Activated T-cell treated with anti-CD3 and anti-CD28 coated beads for 24 hours (primary cell): ENCODE data around the gene TNS4.

Experiments
- DNase-seq: peaks from one replicate; pipeline ENCODE4 v3.0.0-alpha.2; 2020; ENCODE audit warnings: low read depth

The TNS4 gene

DNA sequence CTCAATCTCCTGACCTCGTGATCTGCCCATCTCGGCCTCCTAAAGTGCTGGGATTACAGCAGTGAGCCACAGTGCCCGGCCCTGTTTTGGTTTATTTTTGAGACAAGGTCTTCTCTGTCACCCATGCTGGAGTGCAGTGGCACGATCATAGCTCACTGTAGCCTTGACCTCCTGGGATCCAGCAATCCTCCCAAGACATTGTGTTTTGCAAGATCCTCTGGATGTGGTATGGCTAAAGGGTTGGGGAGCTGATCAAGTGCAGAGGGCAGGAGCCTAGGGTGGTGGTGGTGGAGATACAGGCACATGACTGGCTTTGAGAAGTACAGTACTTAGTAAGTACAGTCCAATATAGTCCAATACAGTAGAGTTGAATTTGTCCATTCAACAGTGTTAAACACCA lies 16.6 kb upstream of the TNS4 start:
- DNase-seq, result no peak

DNA sequence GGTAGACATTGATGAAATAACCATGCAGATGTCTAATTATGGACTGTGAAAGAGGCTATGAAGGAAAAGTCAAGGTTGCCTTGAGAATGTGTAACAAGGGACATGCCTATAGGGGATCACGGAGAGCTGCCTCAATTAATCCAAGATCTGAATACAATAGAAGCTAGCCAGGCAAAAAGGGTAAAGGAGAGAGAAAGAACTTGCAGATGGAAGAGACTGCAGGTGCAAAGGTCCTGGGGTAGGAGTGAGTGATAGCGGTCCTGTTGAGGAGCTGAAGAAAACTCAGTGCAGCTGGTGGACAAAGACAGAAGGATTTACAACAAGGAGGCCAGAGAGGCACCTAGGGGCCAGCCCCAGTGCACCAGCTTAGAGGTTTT lies 15.9 kb upstream of the TNS4 start:
- no peak for DNase-seq

DNA sequence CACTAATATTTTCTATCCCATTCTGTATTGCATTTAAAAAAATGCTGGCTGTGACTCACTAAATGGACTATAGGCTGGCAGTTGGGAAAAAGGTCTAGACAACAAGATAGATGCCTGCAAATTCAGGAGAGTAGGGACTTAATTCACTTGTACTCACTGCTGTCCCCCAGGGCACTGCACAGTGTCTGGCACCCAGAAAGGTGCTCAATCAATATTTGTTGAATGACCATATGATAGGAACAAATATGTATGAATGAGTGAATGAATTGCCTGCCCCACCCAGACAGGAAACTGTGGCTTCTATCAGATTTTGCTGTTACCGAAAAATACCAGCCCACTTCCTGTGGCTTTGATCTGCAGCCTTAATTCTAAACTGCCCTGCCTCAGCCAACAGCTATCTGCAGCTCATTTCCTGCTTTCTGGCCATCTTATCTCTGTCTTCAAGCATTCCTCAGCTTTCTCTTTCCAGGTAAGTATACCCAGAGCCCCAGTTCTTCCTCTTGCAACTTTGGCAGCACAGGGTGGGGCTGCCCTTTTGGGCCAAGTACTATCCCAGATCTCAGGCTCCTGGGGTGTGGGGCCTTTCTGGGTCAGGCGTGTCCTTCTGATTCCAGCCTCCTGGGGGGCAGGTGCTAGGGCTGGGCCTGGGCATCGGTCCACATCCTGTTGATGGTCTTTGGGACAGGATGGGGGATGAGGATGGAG lies 15.3 kb upstream of the TNS4 start:
- peak; percentile 45 for DNase-seq

DNA sequence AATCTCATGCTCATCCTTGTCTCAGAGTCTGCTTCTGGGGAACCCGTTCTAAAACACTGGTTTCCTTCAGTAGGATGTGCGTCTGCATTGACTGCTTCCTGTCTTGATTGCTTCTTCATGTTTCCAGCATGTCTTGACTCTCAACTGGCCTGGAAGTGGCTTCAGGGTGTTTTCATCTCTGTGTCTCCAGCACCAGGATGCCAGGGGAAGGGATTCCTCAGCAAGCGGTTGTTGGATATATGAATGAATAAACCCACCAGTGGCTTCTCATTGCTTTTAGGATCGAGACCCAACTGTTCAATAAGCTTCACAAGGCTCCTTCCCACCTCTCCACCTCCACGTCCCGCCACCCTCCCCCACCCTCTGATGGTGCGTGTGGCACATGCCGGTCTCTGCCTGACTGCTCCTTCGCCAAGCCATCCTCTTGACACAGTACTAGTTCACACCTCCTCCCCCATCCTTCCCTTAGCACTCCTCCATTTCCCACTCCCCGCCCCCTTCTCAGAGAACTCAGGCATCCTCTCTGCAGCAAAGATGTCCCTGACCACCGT lies 14.1 kb upstream of the TNS4 start:
- no peak for DNase-seq

DNA sequence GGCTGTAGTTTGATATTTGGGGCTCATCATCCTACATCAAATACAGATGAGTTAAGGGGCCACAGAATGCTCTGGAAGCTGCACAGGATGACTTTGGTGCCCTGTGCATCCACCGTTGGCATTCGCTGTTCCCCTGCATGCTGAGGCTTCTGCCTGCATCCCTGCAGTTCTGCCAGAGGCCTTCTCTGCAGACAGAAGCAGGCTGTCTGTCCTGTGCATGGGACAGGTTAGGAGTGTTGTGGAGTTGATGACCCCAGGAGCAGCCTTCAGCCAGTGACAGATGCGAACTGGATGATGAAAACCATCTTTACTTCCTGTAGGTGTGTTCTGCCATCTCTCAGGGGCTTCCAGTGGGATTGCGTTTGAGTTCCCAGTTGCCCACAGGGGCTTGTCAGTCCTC lies 13.6 kb upstream of the TNS4 start:
- DNase-seq, result no peak

DNA sequence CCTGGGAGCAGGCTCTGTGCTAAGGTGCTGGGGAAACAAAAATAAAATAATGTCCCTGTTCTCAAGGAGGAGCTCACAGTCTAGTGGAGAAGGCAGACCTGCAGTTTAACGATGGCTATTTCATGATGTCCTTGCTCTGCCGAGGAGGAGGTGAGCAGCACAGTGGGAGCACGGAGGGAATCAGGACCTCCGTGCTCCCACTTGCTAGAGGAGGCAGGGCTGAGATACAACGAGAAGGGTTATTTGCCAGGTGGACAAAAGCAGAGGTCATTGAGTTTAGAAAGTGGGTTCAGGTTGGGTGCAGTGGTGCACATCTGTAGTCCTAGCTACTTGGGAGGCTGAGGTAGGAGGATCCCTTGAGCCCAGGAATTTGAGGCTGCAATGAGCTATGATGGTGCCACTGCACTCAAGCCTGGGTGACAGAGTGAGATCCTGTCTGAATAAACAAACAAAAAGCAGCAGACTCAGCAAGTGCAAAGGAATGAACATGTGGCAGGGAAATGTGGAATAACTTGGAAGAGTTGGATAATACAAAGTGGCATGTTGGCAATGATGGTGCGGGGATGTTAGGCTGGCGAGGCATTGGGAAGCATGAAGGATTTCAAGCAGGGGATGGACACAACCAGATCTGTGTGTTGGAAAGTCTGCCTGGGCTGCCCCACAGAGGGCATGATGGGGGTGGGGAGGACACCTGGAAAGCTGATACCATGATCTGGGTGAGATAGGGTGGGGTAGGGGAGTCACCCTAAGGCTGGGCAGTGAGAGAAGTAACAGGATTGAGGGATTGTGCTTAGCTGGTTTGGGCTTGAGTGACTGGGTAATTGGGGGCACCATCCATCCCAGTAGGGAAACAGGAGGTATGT lies 12.8 kb upstream of the TNS4 start:
- no peak for DNase-seq

DNA sequence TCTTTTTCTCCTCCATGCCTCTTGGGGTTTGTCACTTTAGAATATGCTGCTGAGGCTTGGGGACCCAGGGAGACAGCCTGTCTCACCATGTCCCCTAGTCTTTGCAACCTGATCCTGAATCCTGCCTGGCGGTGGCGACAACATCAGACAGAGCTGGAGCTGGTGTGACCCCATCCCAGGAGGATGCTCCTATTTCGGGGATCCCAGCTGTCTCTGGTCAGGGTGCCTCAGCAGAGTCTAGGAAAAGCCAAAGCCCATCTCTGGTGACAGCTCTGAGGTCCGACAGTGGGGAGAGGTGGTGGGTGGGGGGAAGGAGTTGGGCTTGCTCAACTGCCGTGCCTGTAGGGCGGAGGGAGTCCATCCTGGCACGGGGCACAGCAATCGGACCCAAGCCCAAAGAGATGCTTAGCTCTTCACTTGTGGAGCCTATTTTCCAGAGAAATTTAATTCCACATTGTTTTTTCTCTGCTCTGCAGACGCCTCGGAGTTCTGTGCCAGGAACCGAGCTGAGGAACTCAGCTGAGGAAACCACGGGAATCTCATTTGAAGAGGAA lies 10.3 kb upstream of the TNS4 start:
- no peak for DNase-seq

DNA sequence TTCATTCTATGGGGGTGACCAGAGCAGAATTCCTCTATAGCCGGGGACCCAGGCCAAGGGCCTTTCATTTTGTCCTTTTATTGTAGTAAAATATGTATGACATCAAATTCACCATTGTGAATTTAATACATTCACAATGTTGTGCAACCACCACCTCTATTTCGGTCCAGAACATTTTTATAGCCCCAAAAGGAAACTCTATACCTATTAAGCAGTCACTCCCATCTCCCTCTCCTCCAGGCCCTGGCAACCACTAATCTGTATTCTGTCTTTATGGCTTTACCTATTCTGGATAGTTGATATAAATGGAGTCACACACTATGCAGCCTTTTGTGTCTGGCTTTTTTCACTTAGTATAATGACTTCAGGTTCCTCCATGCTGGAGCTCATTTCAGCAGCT lies 9.7 kb upstream of the TNS4 start:
- DNase-seq, result no peak

DNA sequence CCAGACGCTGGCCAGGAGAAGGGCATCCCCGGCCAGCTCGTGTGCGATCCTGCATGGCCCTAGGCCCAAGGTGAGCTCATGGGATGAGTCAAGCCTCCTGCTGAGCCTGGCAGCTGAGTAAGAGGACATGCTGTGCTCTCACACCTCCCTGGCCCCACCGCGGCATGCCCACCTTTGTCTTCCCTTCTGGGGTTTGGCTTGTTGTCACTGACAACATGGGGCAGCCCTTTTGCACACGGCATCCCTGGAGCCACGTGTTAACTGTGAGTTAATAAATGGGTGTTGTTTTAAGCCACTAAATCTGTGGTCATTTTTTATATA lies 8.9 kb upstream of the TNS4 start:
- no peak for DNase-seq

DNA sequence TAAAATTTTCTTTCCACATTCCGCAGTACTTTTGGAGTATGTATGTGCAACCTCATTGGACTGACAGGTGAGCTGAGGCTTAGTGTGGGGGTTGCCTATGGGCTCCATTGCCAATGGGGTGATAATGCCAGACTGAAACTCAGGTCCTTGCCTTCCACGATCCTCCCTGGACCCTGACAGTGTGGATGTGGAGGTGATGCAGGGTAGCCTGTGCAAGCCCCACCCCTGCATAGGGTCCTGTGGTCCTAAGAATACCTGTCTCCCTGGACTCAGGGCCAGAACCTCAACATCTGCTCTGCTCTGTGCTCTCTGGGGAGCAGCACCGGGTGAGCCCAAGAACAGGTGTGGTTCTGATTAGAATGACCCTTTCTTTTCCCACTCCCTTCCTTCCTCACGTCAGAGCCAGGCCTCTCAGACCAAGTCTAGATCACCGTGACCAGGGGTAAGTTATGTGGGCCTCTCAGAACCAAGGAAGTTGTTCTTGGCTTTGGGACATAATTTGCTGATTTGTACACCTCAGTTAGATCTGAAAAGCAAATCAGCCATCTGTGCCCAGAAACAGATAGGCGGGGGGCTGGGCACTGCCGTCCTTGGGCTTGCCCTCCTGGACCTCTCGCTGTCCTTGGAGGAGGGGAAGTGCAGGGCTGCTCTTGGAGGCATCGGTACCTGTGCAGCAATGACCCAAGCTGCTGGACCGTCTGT lies 8.4 kb upstream of the TNS4 start:
- no peak for DNase-seq

DNA sequence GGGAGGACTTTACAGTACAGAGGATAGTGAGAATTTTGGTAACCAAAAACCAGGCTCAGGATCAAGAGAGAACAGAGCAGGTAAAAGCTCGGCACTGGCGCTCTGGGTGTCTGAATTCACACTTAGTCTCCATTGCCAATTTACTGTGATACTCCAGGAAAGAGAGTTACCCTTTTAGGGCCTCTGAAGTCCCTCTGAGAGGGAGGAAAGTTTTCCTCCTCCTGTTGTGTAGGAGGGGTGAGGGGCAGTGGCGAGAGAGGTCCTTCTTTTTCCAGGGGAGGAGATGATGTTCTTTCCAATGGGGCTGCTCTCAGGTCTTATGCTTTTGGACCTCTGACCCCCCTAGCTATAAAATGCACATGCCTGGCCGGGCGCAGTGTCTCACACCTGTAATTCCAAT lies 5.4 kb upstream of the TNS4 start:
- DNase-seq, result no peak

DNA sequence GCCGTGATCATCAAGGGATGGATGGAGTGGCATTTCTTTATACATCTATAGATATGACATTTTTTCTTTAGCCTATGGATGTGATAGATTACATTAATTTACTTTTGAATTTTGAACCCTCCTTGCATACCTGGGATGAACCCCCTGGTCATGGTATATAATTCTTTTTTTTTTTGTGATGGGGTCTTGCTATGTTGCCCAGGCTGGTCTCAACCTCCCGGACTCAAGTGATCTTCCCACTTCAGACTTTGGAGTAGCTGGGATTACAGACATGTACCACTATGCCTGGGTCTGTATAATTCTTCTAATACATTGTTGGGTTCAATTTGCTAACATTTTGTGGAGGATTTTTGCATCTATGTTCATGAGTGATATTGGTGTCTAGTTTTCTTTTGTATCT lies 1.7 kb upstream of the TNS4 start:
- DNase-seq, result no peak

DNA sequence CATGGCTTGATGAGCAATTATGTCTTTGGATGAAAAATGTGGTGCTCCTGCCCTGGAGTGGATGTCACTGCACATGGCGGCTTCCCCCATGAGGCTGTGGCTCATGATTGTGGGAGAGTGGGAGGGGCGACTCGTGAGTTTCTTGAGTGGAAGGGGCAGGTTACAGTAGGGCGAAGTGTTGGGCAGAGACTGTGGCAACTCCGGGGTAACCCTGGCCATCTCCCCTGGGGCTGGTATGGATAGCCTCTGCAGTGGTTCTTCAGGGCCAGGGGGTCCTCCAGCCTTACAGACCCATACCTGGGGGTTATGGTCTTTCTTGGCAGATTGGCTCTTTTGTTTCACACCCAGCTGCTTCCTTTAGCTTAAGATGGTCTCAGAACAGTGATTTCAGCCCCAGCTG lies 1.3 kb upstream of the TNS4 start:
- DNase-seq, result no peak

DNA sequence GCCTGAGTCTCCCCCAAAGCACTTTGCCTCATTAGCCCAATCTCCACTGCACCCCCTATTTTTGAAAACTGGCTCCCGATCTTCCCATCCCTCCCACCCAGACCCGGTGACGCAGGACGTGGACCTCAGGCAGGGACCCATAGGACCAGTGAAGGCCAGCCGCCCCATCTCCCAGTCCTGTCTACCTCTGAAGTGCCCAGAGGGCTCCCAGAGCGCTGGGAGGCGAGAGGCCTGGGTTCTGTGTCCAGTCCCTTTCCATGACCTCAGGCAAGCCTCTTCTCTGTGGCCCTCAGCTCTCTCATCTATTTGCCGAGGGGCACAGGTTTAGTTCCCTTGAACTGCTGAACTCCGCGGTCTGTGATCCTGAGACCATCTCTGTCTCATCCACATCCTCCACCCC lies 714 bp downstream of the TNS4 start:
- DNase-seq, result no peak

DNA sequence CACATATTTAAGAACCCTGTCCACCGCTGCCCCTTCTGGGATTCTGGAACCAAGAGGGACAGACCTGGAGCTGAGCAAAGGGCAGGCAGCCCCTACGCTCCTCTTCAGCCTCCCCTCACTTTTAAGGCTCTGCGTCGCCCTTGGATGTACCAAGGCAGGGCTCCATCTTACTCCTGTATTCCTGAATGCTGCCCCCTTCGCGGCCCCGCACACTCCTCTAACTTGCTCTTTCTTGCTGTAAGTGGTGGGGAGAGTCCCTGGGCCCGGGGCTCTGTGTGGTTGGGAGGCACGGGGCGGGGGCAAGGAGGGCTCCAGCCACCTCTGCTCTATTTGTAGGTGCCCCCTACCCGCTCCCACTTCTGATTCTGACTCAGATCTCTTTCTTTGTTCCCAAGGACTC lies 1.2 kb downstream of the TNS4 start:
- no peak for DNase-seq

DNA sequence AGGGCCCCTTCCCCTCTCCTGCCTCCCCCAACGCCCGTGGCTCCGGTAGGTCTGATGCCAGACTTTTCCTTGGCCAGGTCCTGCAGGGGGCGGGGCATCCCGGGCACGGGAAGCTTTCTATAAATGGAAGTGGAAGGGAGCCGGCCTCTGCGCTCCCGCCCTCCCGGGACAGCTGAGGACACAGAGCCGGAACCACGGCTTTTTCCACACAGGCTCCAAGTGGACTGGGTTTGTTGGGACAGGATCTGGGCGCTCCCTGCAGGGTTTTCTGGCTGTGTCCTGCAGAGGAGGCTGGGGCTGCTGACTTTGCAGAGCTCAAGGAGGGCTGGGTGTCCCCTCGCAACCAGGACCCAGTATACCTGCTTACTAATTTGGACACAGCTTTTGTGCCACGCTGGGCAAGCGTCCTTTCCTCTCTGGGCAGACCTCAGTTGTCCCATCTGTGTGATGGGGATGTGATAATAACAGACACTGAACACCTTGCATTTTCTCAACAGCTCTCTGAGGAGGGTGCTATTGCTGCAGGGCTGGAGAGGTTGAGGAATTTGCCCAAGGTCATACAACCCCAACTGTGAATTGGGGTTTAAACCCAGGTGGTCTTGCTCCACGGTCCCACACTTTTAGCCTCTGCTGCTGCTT lies 1.8 kb downstream of the TNS4 start:
- DNase-seq, result no peak

DNA sequence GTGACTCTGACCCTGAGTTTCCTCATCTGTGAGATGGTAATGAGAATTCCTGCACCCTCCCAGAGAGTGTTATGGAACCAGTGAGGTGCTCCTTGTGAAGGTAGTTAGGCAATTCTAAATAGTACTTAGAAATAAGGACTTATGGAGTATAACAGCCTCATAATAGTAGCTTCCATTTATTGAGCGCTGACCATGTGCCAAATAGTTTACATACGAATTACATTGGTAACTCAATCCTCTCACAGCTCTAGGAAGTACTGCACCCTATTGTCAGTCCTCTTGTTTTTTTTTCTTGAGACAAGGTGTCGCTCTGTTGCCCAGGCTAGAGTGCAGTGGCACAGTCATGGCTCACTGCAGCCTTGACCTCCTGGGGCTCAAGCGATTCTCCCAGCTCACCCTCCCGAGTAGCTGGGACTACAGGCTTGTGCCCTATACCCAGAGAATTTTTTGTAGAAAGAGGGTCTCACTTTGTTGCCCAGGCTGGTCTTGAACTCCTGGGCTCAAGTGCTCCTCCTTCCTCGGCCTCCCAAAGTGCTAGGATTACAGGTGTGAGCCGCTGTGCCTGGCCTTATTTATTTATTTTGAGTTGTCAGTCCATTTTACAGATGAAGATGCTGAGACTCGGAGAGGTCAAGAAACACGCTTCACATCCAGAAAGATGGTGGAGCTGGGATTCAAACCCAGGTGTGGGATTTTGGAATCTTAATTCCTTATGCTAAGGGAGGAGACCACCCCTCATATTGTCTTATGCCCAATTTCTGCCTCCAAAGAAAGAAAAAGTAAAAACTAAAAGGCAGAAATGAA lies 2.9 kb downstream of the TNS4 start:
- DNase-seq, result no peak

DNA sequence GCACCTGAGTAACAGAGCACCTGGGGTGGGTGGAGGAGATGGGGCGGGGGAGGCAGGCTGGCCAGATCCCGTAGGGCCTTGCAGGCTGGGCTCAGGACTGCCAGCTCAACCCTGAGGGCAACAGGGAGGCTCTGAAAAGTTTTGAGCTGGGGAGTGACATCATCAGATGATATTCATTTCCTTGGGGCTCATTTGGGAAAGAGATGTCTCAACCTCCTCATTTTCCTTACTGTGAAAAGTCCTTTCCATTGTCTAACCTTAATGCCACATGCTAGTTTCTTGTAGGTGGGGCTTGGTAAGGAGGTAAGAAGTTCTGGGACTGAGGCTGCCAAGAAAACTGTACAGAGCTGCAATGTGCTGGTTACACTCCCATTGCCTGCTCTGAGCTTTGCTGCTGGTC lies 3.7 kb downstream of the TNS4 start:
- DNase-seq, result no peak

DNA sequence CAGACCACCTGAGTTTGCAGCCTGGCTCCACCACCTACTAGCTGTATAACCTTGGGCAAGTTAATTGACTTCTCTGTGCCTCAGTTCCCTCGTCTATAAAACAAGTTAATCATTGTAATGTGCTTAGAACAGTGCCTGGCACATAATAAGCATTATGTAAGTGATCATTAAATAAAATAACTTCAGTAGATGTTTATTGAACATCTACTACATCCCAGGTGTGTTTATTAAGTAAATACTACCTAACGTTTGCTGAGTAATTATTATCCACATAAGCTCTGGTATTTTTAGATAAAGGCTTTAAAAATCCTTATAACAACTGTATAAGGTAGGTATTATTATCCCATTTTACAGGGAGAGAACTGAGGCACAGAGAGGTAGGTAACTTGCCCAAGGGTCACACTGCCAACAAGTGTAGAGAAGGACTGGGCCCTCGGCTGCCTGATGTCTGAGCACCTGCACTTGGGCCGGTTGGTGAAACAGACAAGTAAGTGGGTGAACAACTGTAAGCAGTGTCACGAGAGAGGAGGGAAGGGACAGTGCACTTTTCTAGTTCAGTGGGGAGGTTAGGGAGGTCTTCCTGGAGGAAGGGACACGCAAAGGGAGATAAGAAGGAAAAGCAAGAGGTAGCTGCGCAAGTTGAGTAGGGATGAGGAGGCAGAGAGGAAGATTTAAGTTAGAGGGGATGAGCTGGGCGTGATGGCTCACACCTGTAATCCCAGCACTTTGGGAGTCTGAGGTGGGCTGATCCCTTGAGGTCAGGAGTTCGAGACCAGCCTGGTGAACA lies 4.6 kb downstream of the TNS4 start:
- no peak for DNase-seq

DNA sequence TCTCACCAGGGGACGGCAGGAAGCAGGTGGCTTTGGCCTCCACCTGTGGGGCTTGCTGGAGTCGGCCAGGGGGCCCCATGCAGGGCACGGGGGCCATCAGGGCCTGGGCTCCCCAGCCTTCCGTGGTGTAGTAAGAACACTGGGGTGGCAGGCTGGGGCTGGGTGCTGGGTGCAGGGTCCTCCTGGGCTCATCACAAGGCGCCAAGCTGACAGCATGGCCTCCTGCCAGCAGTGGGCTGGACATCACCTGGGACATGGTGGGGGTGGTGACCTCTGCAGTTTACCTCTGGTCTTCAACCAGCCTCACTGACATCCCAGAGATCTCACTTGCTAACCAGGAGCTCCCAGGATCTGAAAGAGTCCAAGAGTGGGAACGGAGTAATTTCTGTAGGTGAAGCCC lies 5.3 kb downstream of the TNS4 start:
- DNase-seq, result no peak

DNA sequence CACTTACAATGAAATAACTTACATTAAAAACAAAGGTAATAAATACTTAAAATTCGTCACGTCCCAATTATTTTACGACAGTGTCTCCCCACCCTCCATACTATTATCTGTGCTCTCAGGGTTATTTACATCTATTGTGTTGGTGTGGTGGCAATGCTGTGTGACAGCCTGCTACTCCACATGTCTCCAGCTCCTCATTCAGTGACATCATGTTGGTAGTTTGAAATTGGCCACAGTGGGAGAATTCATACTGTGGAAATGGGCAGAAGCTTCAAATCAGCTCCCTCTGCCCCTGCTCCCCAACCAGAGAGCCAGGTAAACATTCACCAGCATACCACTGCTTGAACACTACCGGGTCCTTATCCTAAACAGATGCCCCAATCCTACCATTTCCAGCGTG lies 6.3 kb downstream of the TNS4 start:
- no peak for DNase-seq
